ENCODE data around the gene ZKSCAN1. TPM values are rescaled to one million over a fixed set of nuclear protein-coding genes. Genes with fewer than 3 reads are reported as not detected.

Gene ZKSCAN1
- total and polyA plus RNA-seq, 2 experiments from 2014 or later, result 11.8 to 19.4 TPM

DNA sequence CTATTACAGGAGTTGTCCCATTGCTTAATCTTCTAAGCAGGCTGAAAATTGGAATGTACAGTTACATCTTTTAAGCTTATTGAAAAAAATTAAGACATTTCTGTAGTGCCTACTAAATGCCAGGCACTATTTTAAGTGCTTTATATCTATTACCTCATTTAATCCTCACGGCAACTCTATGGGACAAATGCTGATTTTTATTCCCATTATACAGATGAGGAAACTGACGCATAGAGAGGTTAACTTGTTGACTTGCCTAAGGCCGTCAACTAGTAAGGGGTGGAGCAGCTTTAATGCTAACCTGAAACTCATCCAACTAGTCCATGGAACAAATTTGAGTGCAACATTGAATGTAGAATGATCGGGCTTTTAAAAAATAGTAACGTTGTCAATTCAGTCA, 2.5 kb downstream of the ZKSCAN1 start:
- H3K27ac ChIP-seq (ENCODE audit: low read depth), result no peak overlapping the region
- Mint-ChIP-seq H3K27me3 (ENCODE audit: insufficient read depth, low read depth, poor library complexity) (peaks cover 10% of the 10 kb centered on the region), H3K36me3 (ENCODE audit: low read depth) (peaks cover 24% of the 10 kb centered on the region), H3K4me3 (no peak overlapping the region), H3K27ac (no peak overlapping the region), H3K9me3 (no peaks in the 10 kb centered on the region), H3K4me1 (peaks cover 11% of the 10 kb centered on the region; the same call in 2 of the 3 replicates)
- no peak overlapping the region for H3K4me2 ChIP-seq
- TF ChIP-seq ZNF331 (CRISPR knock-in tag; IDR thresholded peaks at IDR 0.05; ENCODE audit: low read depth) (no peak), NANOG (IDR thresholded peaks at IDR 0.05; ENCODE audit: borderline replicate concordance) (no peak), ZNF114 (CRISPR knock-in tag; IDR thresholded peaks at IDR 0.05) (no peak), ETS1 (IDR thresholded peaks at IDR 0.05) (no peak), POLR2AphosphoS5 (IDR thresholded peaks at IDR 0.05; ENCODE audit: low read depth) (no peak), EZH2phosphoT487 (IDR thresholded peaks at IDR 0.05; ENCODE audit: unreplicated experiment) (no peak), REST (IDR thresholded peaks at IDR 0.05; ENCODE audit: unreplicated experiment) (no peak), CREB1 (CRISPR knock-in tag; IDR thresholded peaks at IDR 0.05; ENCODE audit: low read depth) (no peak), JUNB (IDR thresholded peaks at IDR 0.05; ENCODE audit: unreplicated experiment) (no peak), STAT1 (IDR thresholded peaks at IDR 0.05; ENCODE audit: unreplicated experiment) (no peak), EZH2 (IDR thresholded peaks at IDR 0.05; ENCODE audit: low read depth, unreplicated experiment) (no peak)
- TF ChIP-seq, protein P1, sequence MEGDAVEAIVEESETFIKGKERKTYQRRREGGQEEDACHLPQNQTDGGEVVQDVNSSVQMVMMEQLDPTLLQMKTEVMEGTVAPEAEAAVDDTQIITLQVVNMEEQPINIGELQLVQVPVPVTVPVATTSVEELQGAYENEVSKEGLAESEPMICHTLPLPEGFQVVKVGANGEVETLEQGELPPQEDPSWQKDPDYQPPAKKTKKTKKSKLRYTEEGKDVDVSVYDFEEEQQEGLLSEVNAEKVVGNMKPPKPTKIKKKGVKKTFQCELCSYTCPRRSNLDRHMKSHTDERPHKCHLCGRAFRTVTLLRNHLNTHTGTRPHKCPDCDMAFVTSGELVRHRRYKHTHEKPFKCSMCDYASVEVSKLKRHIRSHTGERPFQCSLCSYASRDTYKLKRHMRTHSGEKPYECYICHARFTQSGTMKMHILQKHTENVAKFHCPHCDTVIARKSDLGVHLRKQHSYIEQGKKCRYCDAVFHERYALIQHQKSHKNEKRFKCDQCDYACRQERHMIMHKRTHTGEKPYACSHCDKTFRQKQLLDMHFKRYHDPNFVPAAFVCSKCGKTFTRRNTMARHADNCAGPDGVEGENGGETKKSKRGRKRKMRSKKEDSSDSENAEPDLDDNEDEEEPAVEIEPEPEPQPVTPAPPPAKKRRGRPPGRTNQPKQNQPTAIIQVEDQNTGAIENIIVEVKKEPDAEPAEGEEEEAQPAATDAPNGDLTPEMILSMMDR (conservative IDR thresholded peaks at IDR 0.05; ENCODE audit: low read depth in 2 of 2), result no peak
- TF ChIP-seq, protein P2, sequence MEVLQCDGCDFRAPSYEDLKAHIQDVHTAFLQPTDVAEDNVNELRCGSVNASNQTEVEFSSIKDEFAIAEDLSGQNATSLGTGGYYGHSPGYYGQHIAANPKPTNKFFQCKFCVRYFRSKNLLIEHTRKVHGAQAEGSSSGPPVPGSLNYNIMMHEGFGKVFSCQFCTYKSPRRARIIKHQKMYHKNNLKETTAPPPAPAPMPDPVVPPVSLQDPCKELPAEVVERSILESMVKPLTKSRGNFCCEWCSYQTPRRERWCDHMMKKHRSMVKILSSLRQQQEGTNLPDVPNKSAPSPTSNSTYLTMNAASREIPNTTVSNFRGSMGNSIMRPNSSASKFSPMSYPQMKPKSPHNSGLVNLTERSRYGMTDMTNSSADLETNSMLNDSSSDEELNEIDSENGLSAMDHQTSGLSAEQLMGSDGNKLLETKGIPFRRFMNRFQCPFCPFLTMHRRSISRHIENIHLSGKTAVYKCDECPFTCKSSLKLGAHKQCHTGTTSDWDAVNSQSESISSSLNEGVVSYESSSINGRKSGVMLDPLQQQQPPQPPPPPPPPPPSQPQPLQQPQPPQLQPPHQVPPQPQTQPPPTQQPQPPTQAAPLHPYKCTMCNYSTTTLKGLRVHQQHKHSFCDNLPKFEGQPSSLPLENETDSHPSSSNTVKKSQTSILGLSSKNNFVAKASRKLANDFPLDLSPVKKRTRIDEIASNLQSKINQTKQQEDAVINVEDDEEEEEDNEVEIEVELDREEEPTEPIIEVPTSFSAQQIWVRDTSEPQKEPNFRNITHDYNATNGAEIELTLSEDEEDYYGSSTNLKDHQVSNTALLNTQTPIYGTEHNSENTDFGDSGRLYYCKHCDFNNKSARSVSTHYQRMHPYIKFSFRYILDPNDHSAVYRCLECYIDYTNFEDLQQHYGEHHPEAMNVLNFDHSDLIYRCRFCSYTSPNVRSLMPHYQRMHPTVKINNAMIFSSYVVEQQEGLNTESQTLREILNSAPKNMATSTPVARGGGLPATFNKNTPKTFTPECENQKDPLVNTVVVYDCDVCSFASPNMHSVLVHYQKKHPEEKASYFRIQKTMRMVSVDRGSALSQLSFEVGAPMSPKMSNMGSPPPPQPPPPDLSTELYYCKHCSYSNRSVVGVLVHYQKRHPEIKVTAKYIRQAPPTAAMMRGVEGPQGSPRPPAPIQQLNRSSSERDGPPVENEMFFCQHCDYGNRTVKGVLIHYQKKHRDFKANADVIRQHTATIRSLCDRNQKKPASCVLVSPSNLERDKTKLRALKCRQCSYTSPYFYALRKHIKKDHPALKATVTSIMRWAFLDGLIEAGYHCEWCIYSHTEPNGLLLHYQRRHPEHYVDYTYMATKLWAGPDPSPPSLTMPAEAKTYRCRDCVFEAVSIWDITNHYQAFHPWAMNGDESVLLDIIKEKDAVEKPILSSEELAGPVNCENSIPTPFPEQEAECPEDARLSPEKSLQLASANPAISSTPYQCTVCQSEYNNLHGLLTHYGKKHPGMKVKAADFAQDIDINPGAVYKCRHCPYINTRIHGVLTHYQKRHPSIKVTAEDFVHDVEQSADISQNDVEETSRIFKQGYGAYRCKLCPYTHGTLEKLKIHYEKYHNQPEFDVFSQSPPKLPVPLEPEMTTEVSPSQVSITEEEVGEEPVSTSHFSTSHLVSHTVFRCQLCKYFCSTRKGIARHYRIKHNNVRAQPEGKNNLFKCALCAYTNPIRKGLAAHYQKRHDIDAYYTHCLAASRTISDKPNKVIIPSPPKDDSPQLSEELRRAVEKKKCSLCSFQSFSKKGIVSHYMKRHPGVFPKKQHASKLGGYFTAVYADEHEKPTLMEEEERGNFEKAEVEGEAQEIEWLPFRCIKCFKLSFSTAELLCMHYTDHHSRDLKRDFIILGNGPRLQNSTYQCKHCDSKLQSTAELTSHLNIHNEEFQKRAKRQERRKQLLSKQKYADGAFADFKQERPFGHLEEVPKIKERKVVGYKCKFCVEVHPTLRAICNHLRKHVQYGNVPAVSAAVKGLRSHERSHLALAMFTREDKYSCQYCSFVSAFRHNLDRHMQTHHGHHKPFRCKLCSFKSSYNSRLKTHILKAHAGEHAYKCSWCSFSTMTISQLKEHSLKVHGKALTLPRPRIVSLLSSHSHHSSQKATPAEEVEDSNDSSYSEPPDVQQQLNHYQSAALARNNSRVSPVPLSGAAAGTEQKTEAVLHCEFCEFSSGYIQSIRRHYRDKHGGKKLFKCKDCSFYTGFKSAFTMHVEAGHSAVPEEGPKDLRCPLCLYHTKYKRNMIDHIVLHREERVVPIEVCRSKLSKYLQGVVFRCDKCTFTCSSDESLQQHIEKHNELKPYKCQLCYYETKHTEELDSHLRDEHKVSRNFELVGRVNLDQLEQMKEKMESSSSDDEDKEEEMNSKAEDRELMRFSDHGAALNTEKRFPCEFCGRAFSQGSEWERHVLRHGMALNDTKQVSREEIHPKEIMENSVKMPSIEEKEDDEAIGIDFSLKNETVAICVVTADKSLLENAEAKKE (CRISPR knock-in tag; IDR thresholded peaks at IDR 0.05), result no peak
- no peaks in the 10 kb centered on the region for H3K27me3 ChIP-seq (ENCODE audit: insufficient read depth)
- no peaks in the 10 kb centered on the region for H3K36me3 ChIP-seq (ENCODE audit: insufficient read depth)
- no peak overlapping the region for H3K4me3 ChIP-seq
- peaks cover 14% of the 10 kb centered on the region for H4K20me1 ChIP-seq (replicated peaks; ENCODE audit: insufficient read depth)
- no peaks in the 10 kb centered on the region; the same call in 1 of the 2 replicates for H3F3A ChIP-seq (replicated peaks; ENCODE audit: low read depth)
- peaks cover 66% of the 10 kb centered on the region for H3K79me2 ChIP-seq (replicated peaks; ENCODE audit: insufficient read depth)
- ATAC-seq (no peak), DNase-seq (ENCODE audit: low spot score) (no peak)
- no peak overlapping the region for H2AFZ ChIP-seq
- peaks cover 7% of the 10 kb centered on the region; the same call in 1 of the 2 replicates for H3K4me1 ChIP-seq (ENCODE audit: insufficient read depth)
- no peaks in the 10 kb centered on the region for H3K9me2 ChIP-seq (ENCODE audit: insufficient read depth)

Measured in GM23338 (cell line).